ENCODE data around the gene EEF1G.

Gene EEF1G

DNA sequence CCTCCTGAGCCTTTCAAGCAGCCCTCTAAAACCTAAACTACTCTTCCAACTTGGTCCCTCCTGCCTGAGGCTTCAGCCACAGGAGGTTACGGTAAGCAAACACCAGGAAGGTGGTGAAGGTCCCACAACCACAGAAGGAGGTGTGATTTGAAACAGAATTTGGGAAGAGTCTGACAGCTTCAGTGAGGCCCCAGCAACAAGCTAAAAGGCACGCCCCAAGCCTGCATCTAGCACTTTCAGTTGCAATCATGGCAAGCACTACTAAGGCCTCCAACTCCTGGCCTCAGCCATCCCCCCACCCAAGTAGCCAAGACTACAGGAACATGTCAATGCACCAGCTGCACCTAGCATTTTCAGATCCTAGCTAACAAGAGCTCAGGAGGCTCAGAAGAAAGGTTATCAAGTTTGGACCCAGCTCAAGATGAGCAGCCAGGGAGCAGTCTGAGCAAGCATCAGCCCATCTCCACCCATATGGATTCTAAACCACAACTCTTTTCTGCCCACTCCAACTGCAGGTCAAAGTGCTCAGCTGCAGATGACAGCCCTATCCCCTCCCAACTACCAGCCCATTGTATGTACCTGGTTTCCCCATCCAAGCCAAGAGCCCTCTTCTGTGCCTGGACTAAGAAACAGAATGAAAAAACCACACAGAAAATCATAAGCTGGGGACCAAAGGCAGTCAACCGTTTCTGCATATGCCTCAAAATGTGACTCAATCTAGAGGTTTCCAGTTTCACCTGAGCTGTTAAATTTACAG lies 16.6 kb downstream of the EEF1G start:
- TF ChIP-seq YY1 (IDR thresholded peaks at IDR 0.05; ENCODE audit: low read depth) (no peak), CEBPB (IDR thresholded peaks at IDR 0.05) (no peak), USF1 (IDR thresholded peaks at IDR 0.05) (no peak), TAF1 (IDR thresholded peaks at IDR 0.05; ENCODE audit: low read depth) (no peak), RAD21 (IDR thresholded peaks at IDR 0.05; ENCODE audit: low read depth) (no peak), FOXM1 (IDR thresholded peaks at IDR 0.05; ENCODE audit: borderline replicate concordance, low read depth) (no peak), TCF12 (IDR thresholded peaks at IDR 0.05; ENCODE audit: low read depth) (no peak), CREB1 (IDR thresholded peaks at IDR 0.05; ENCODE audit: low read depth) (no peak), NFIC (IDR thresholded peaks at IDR 0.05) (no peak), EP300 (IDR thresholded peaks at IDR 0.05; ENCODE audit: borderline replicate concordance) (no peak), EGR1 (IDR thresholded peaks at IDR 0.05) (no peak), TEAD4 (IDR thresholded peaks at IDR 0.05) (no peak), ZBTB7A (IDR thresholded peaks at IDR 0.05; ENCODE audit: low read depth) (no peak)
- TF ChIP-seq, protein P1, sequence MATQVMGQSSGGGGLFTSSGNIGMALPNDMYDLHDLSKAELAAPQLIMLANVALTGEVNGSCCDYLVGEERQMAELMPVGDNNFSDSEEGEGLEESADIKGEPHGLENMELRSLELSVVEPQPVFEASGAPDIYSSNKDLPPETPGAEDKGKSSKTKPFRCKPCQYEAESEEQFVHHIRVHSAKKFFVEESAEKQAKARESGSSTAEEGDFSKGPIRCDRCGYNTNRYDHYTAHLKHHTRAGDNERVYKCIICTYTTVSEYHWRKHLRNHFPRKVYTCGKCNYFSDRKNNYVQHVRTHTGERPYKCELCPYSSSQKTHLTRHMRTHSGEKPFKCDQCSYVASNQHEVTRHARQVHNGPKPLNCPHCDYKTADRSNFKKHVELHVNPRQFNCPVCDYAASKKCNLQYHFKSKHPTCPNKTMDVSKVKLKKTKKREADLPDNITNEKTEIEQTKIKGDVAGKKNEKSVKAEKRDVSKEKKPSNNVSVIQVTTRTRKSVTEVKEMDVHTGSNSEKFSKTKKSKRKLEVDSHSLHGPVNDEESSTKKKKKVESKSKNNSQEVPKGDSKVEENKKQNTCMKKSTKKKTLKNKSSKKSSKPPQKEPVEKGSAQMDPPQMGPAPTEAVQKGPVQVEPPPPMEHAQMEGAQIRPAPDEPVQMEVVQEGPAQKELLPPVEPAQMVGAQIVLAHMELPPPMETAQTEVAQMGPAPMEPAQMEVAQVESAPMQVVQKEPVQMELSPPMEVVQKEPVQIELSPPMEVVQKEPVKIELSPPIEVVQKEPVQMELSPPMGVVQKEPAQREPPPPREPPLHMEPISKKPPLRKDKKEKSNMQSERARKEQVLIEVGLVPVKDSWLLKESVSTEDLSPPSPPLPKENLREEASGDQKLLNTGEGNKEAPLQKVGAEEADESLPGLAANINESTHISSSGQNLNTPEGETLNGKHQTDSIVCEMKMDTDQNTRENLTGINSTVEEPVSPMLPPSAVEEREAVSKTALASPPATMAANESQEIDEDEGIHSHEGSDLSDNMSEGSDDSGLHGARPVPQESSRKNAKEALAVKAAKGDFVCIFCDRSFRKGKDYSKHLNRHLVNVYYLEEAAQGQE (IDR thresholded peaks at IDR 0.05; ENCODE audit: low read depth): no peak
- TF ChIP-seq, protein P2, sequence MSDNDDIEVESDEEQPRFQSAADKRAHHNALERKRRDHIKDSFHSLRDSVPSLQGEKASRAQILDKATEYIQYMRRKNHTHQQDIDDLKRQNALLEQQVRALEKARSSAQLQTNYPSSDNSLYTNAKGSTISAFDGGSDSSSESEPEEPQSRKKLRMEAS (IDR thresholded peaks at IDR 0.05): no peak

GRCh38 chr11:62556108-62556874 lies 17.4 kb downstream of the EEF1G start:
- TF ChIP-seq NFIC (IDR thresholded peaks at IDR 0.05): no peak
- TF ChIP-seq ZBTB7A (IDR thresholded peaks at IDR 0.05; ENCODE audit: low read depth): peak; percentile 99
- TF ChIP-seq, protein P2 (IDR thresholded peaks at IDR 0.05): peak; percentile 96
- peak; percentile 34 for TF ChIP-seq TCF12 (IDR thresholded peaks at IDR 0.05; ENCODE audit: low read depth)
- TF ChIP-seq EGR1 (IDR thresholded peaks at IDR 0.05): no peak
- peak; percentile 76 for TF ChIP-seq CREB1 (IDR thresholded peaks at IDR 0.05; ENCODE audit: low read depth)
- TF ChIP-seq RAD21 (IDR thresholded peaks at IDR 0.05; ENCODE audit: low read depth): no peak

DNA sequence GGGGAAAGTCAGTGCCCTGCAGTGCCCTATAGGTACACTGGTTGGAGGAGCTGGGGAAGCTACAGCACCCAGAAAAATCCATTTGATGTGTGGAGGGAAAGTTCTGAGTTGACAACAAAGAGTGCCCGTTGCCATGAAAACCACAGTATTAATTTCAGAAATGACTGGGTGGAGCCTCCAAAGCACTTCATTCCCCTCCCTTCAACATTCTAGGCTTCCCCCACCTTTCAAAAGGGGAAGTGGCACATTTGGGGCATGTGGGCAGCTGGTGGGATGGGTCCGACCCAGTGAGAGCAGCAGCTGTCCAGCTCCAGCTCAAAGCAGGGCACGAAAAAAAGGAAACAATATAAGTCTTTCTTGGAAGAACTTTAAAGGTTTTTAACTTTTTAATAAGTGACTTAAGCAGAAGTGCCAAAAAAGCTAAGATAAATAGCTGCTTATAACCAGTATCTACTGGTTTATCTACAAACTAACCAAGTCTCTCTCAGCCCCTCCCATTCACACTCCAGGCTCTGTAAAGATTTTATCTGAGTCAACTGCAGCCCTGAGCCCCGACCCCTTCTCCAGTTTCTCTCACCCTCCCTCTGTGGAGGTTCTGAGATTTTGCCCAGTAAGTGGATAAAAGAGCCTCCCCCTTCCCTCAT lies 18.1 kb downstream of the EEF1G start:
- no peak for TF ChIP-seq RAD21 (IDR thresholded peaks at IDR 0.05; ENCODE audit: low read depth)

- TF ChIP-seq USF1 (IDR thresholded peaks at IDR 0.05) (no peak), YY1 (IDR thresholded peaks at IDR 0.05; ENCODE audit: low read depth) (no peak), NFIC (IDR thresholded peaks at IDR 0.05) (no peak), FOXM1 (IDR thresholded peaks at IDR 0.05; ENCODE audit: borderline replicate concordance, low read depth) (no peak), EP300 (IDR thresholded peaks at IDR 0.05; ENCODE audit: borderline replicate concordance) (no peak), ZBTB7A (IDR thresholded peaks at IDR 0.05; ENCODE audit: low read depth) (no peak), TEAD4 (IDR thresholded peaks at IDR 0.05) (no peak), EGR1 (IDR thresholded peaks at IDR 0.05) (no peak)
- TF ChIP-seq, protein P1 (IDR thresholded peaks at IDR 0.05; ENCODE audit: low read depth): no peak
These were observed 19.1 kb downstream of the EEF1G start for GRCh38 chr11:62554387-62555167.

GRCh38 chr11:62553839-62554361 lies 19.8 kb downstream of the EEF1G start:
- TF ChIP-seq CEBPB (IDR thresholded peaks at IDR 0.05) (no peak), ZBTB7A (IDR thresholded peaks at IDR 0.05; ENCODE audit: low read depth) (0 out of 2 replicates have a peak, but pooled peaks have one; percentile 0), TAF1 (IDR thresholded peaks at IDR 0.05; ENCODE audit: low read depth) (no peak), TEAD4 (IDR thresholded peaks at IDR 0.05) (0 out of 2 replicates have a peak, but pooled peaks have one; percentile 2), CREB1 (IDR thresholded peaks at IDR 0.05; ENCODE audit: low read depth) (no peak), USF1 (IDR thresholded peaks at IDR 0.05) (no peak), FOXM1 (IDR thresholded peaks at IDR 0.05; ENCODE audit: borderline replicate concordance, low read depth) (no peak)

Measured in Ishikawa (cell line).